Lower leg skin (tissue), 4 donors: ENCODE data around the gene RAP1A. TPM values are rescaled to one million over a fixed set of nuclear protein-coding genes. Genes with fewer than 3 reads are reported as not detected.

Experiments
- DNase-seq, 2 donors: peaks; one replicate each; pipeline ENCODE4 v3.0.0-alpha.2; 2019; ENCODE audit warnings: low spot score in 2 of 2
- H3K4me3 ChIP-seq: fragments of 200-600 bp; sonication (generic); 2 replicates; pipeline ENCODE4 v1.5.1; 2017; ENCODE audit warnings: mild to moderate bottlenecking, low read depth; ENCODE audit not compliant: poor library complexity, severe bottlenecking
- CTCF ChIP-seq, 3 donors: fragments of 450-650 bp; IDR thresholded peaks; one replicate each; pipeline ENCODE4 v1.5.1; 2016; ENCODE audit warnings: antibody characterized with exemption in 3 of 3, mild to moderate bottlenecking in 3 of 3, moderate library complexity in 2 of 3
- POLR2A ChIP-seq, 2 donors: fragments of 450-650 bp; IDR thresholded peaks; one replicate each; pipeline ENCODE4 v1.6.1; 2016 to 2017; ENCODE audit warnings: antibody characterized with exemption in 2 of 2, mild to moderate bottlenecking in 1 of 2, moderate library complexity in 1 of 2
- WGBS, 2 donors: methylation state at CpG; one replicate each; pipeline ENCODE4 v1.1.5; 2018; 5-methylcytosine and 5-hydroxymethylcytosine counted together
- intact Hi-C: fragments of 100-400 bp; cut with DNase I; formaldehyde crosslinking; loops from one replicate; pipeline ENCODE4 v1.15.0; 2023; ENCODE audit warnings: low total_unique reads
- total RNA-seq, 4 donors: library from RNA; depleted of rRNA; stranded (reverse); fragments of >200 nt; gene quantifications; one replicate each; pipeline ENCODE4 v1.1.0, GENCODE V29; 2016

RAP1A gene
- total RNA-seq, 4 donors from 2014 or later: 25.5 to 33.8 (median 31.0) TPM

- TF ChIP-seq CTCF (IDR thresholded peaks at IDR 0.05) (no peak), POLR2A (IDR thresholded peaks at IDR 0.05) (no peak)
- WGBS, 2 donors: 46 to 52% methylated on average over 4 of the region's 4 CpGs
- H3K4me3 ChIP-seq: no peak overlapping the region
- intact Hi-C loops: loop anchor here (10.0 kb wide), 1 partner anchor 45 kb away; no protein-coding TSS in a partner anchor
- no peak for DNase-seq
Measured at GRCh38 chr1:111719674-111720132, 100.1 kb downstream of the RAP1A start.

- no peak overlapping the region for H3K4me3 ChIP-seq
- TF ChIP-seq CTCF (IDR thresholded peaks at IDR 0.05) (no peak), POLR2A (IDR thresholded peaks at IDR 0.05) (no peak)
- 48 to 57% methylated on average over 7 of the region's 7 CpGs for WGBS, 2 donors
- intact Hi-C loops: no loop called here
- DNase-seq: no peak
Measured at GRCh38 chr1:111720274-111720976, 100.8 kb downstream of the RAP1A start.

GRCh38 chr1:111720977-111721786 lies 101.6 kb downstream of the RAP1A start:
- 33 to 40% methylated on average over 10 of the region's 10 CpGs for WGBS, 2 donors
- intact Hi-C loops: no loop called here
- no peak for DNase-seq
- TF ChIP-seq CTCF (IDR thresholded peaks at IDR 0.05) (no peak), POLR2A (IDR thresholded peaks at IDR 0.05) (no peak)
- no peak overlapping the region for H3K4me3 ChIP-seq

- TF ChIP-seq CTCF (IDR thresholded peaks at IDR 0.05) (no peak), POLR2A (IDR thresholded peaks at IDR 0.05) (no peak)
- DNase-seq: no peak
- WGBS, 2 donors: 66 to 74% methylated on average over 7 of the region's 7 CpGs
- no peak overlapping the region for H3K4me3 ChIP-seq
- intact Hi-C loops: no loop called here
Measured at GRCh38 chr1:111723091-111723806, 103.7 kb downstream of the RAP1A start.

GRCh38 chr1:111723871-111724270 lies 104.3 kb downstream of the RAP1A start:
- intact Hi-C loops: no loop called here
- 6 to 39% methylated on average over 1 of the region's 1 CpG for WGBS, 2 donors
- DNase-seq: no peak
- H3K4me3 ChIP-seq: no peak overlapping the region
- TF ChIP-seq CTCF (IDR thresholded peaks at IDR 0.05) (no peak), POLR2A (IDR thresholded peaks at IDR 0.05) (no peak)
